NB4 (cell line): ENCODE data around the gene RAB6D.

ENCODE experiments used
- CTCF ChIP-seq: IDR thresholded peaks from one replicate; pipeline ENCODE4 v1.5.1; 2012; ENCODE audit warnings: low read depth, low read length
- POLR2A ChIP-seq: IDR thresholded peaks from 2 replicates; pipeline ENCODE4 v1.6.1; 2011; ENCODE audit warnings: mild to moderate bottlenecking; ENCODE audit not compliant: insufficient read length; ENCODE audit errors: extremely low read depth
- TF ChIP-seq, protein P1 (sequence below): IDR thresholded peaks from 2 replicates; pipeline ENCODE4 v1.6.1; 2011; ENCODE audit warnings: low read depth, low read length

GRCh38 chr2:131413148-131413747 is 49.3 kb upstream of the RAB6D start:
- TF ChIP-seq CTCF (peak; percentile 59), POLR2A (no peak)
- TF ChIP-seq, protein P1, sequence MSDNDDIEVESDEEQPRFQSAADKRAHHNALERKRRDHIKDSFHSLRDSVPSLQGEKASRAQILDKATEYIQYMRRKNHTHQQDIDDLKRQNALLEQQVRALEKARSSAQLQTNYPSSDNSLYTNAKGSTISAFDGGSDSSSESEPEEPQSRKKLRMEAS, result no peak
